ENCODE data around the gene MADD. TPM values are rescaled to one million over a fixed set of nuclear protein-coding genes. Genes with fewer than 3 reads are reported as not detected.

The MADD gene
- total RNA-seq (2014; rRNA removed; shearing (Covaris generic); ENCODE audit: low replicate concordance): 6.9 and 7.8 TPM in 2 replicates

DNA sequence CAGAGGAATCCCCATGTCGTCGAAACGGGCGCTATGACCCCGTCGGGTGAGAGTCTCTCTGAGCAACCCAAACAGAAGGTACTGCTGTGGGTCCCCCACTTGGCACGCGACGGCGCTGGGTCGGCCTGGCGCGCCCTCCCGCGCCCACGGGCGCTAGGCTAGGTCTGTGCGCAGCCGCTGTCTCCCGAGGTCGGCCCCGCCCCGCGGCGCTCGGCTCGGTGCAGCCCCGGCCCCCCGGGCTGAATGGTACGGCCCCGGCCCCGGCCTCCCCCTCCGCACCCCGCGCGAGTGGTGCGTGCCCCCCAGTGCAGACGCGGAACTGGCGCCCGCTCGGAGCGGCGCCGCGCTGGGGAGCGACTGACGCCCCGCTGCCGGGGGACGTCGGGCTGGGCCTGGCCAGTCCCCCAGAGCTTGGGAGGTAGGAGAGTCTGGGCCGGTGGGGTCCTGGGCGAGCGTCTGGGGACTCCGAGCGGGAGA is at the start of gene MADD:
TSS of gene MADD (plus strand) at position 305 of the 477 bp plus-strand sequence.
- H3K9me3 ChIP-seq: no peaks in the 10 kb centered on the region
- peak; percentile 87 for DNase-seq
- peak within 1 kb of the TSS; percentile 73 for H3K4me3 ChIP-seq
- peaks cover 3% of the 10 kb centered on the region for H3K36me3 ChIP-seq
- H3K27me3 ChIP-seq: no peaks in the 10 kb centered on the region

- H3K4me3 ChIP-seq: no peak overlapping the region
- no peak for DNase-seq
- no peaks in the 10 kb centered on the region for H3K27me3 ChIP-seq
- H3K36me3 ChIP-seq: peaks cover 20% of the 10 kb centered on the region
- no peaks in the 10 kb centered on the region for H3K9me3 ChIP-seq
These were observed 49.5 kb upstream of the MADD start for GRCh38 chr11:47220401-47220821.

DNA sequence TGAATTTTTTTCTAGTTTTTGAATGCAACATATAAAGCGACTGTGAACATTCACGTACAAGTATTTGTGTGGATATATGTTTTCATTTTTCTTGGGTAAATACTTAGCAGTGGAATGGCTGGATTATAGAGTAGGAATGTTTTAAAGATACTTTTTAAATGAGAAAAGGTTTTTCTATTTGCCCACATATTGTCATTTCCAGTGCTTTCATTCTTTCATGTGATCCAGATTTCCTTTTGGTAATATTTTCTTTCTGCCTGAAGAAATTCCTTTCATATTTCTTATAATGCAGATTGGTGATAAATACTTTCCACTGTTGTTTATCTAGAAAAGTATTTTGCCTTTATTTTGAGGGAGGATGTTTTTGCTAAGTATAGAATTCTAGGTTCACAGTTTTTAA is 47.2 kb upstream of the MADD start:
- Histone ChIP-seq H3K36me3 (peaks cover 27% of the 10 kb centered on the region), H3K4me3 (no peak overlapping the region), H3K27me3 (no peaks in the 10 kb centered on the region), H3K9me3 (no peaks in the 10 kb centered on the region)
- no peak for DNase-seq

GRCh38 chr11:47225552-47226400 is 44.2 kb upstream of the MADD start:
- no peaks in the 10 kb centered on the region for H3K27me3 ChIP-seq
- H3K9me3 ChIP-seq: no peaks in the 10 kb centered on the region
- H3K36me3 ChIP-seq: peaks cover 17% of the 10 kb centered on the region
- no peak overlapping the region for H3K4me3 ChIP-seq
- DNase-seq: no peak

DNA sequence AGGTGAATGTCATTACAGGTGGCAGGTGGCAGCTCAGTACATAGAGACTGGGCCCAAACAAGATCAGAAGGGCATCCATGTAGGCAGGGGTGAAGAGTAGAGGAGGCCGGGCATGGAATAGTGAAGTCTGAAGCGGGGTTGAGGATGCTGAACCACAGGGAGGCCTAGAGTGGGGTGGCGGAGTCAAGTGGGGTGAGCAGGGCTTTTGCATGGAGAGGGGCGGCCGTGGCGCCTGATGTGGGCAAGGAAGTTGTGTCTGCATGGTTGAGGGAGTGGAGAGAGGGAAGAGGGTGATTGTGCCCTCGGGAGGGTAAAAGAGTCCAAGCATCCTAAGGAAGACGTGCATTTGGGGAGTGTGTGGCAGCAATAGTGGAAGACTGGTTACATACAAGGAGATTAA is 40.8 kb upstream of the MADD start:
- no peak for DNase-seq
- Histone ChIP-seq H3K27me3 (no peaks in the 10 kb centered on the region), H3K36me3 (peaks cover 9% of the 10 kb centered on the region), H3K9me3 (no peaks in the 10 kb centered on the region), H3K4me3 (no peak overlapping the region)

DNA sequence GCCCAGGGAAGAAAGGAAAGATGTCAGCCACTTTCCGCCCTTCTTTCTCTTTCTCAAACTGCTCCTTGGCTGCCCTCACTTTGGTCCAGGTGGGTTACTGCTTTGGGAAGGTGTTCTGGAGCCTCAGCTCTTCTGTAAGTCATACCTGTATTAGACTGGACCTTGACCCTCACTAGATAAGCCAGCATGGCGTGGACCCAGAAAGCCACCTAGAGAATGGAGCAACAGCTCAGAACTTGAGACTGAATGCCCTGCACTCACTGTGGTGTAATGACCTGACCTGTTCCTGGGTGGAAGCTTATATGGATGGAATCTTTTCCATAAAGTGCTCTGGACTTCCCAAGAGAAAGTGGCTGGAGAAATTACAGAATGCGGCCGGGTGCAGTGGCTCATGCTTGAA is 36.9 kb upstream of the MADD start:
- Histone ChIP-seq H3K27me3 (no peaks in the 10 kb centered on the region), H3K9me3 (no peaks in the 10 kb centered on the region), H3K36me3 (peaks cover 11% of the 10 kb centered on the region), H3K4me3 (no peak overlapping the region)
- no peak for DNase-seq

- Histone ChIP-seq H3K36me3 (peaks cover 17% of the 10 kb centered on the region), H3K4me3 (no peak overlapping the region), H3K9me3 (no peaks in the 10 kb centered on the region), H3K27me3 (no peaks in the 10 kb centered on the region)
- DNase-seq: peak; percentile 49
These were observed 35.8 kb upstream of the MADD start for GRCh38 chr11:47233989-47234668.

DNA sequence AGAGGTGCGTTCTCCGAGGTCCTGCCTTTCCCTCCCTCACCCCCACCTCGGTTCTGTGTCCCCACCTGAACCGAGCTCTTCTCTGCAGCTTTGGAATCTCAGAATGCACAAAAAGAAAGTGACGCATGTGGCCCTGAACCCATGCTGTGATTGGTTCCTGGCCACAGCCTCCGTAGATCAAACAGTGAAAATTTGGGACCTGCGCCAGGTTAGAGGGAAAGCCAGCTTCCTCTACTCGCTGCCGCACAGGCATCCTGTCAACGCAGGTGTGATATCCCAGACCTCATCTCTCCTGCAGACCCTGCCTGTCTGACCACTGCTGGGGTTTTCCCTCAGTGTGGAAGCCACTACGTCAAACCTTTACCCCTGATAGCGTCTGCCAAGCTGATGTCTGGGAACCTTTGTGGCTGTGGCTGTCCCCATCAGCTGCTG is 35.2 kb upstream of the MADD start:
- Histone ChIP-seq H3K4me3 (no peak overlapping the region), H3K27me3 (no peaks in the 10 kb centered on the region), H3K9me3 (no peaks in the 10 kb centered on the region), H3K36me3 (peaks cover 23% of the 10 kb centered on the region)
- DNase-seq: no peak

DNA sequence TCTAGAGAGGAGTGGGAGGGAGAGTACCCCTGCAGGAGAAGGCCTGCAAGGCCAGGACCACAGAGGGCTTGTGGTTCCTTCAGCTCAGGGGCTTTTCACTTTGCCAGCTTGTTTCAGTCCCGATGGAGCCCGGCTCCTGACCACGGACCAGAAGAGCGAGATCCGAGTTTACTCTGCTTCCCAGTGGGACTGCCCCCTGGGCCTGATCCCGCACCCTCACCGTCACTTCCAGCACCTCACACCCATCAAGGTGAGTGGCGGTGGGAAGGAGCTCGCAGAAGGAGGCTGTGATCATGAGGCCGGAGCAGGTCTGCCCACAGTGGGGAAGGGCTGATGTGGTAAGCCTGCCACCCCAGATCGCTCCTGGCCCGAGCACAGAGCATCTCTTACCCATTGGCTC is 34.8 kb upstream of the MADD start:
- Histone ChIP-seq H3K27me3 (no peaks in the 10 kb centered on the region), H3K36me3 (peaks cover 28% of the 10 kb centered on the region), H3K9me3 (no peaks in the 10 kb centered on the region), H3K4me3 (no peak overlapping the region)
- DNase-seq: no peak

- no peak for DNase-seq
- no peaks in the 10 kb centered on the region for H3K9me3 ChIP-seq
- H3K36me3 ChIP-seq: peaks cover 39% of the 10 kb centered on the region
- no peak overlapping the region for H3K4me3 ChIP-seq
- H3K27me3 ChIP-seq: no peaks in the 10 kb centered on the region
These were observed 33.5 kb upstream of the MADD start for GRCh38 chr11:47236482-47236881.

DNA sequence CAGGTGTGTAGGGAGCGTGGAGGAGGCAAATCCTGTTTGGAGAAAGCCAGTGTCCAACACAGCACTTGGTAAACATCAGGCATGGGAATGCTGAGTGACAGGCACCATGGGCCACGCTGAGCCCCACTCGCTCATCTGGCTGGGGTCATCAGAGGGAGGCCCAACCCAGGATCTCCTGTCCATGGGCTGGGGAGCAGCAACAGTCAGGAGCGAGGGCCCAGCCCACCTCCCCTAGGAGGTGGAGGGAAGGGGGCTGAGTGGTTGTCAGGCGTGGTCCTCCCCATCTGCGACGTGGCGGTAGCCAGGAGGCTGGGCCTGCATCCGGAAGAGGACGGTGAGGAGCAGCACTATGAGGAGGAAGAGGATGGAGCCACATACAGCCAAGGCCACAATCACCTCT is 30.1 kb upstream of the MADD start:
- Histone ChIP-seq H3K9me3 (no peaks in the 10 kb centered on the region), H3K36me3 (peaks cover 38% of the 10 kb centered on the region), H3K4me3 (no peak overlapping the region), H3K27me3 (no peaks in the 10 kb centered on the region)
- no peak for DNase-seq

DNA sequence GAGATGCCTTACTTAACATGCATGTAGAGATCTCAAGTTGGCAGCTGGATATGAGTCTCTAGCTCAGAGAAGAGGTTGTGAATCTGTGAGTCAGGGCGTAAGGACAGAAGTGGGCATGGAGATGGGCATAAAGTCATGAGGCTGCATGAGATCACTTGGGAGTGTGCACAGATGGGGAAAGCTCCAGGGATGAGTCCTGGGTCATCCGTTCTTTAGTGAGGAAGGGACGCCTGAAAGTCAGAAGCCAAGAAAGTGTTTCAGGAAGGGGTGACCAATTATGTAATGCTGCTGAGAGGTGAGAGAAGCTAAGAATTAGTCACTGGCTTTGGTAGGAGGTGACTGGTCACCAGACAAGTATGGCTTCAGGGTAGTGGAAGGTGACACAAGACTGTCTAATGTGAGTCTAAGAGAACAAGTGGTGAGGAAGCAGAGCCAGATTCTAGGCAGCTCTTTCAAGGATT is 28.1 kb upstream of the MADD start:
- H3K9me3 ChIP-seq: no peaks in the 10 kb centered on the region
- H3K36me3 ChIP-seq: peaks cover 36% of the 10 kb centered on the region
- H3K4me3 ChIP-seq: no peak overlapping the region
- no peaks in the 10 kb centered on the region for H3K27me3 ChIP-seq
- no peak for DNase-seq

GRCh38 chr11:47242596-47243192 is 27.2 kb upstream of the MADD start:
- Histone ChIP-seq H3K4me3 (no peak overlapping the region), H3K27me3 (no peaks in the 10 kb centered on the region), H3K9me3 (no peaks in the 10 kb centered on the region), H3K36me3 (peaks cover 36% of the 10 kb centered on the region)
- DNase-seq: no peak

DNA sequence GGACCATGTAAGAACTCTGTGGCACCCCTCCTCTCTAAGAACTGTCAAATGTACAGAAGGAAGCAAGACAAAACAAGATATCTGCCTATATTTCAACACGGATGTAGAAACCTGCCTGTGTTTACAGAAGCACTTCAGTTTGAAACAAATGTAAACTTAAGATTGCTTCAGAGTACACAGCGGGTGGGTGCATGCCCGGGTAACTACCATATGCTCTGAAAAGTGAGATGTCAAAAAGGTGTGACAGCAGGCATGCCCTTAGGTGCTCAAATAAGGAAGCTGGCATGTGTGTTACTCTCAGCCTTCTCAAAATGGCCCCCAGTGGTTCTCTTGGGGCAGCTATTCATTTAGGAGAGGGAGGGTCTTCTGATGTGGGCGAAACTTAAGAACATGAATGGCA is 26.5 kb upstream of the MADD start:
- H3K27me3 ChIP-seq: no peaks in the 10 kb centered on the region
- H3K4me3 ChIP-seq: no peak overlapping the region
- peaks cover 36% of the 10 kb centered on the region for H3K36me3 ChIP-seq
- no peaks in the 10 kb centered on the region for H3K9me3 ChIP-seq
- no peak for DNase-seq

- H3K36me3 ChIP-seq: peaks cover 24% of the 10 kb centered on the region
- no peaks in the 10 kb centered on the region for H3K27me3 ChIP-seq
These were observed 25.2 kb upstream of the MADD start for GRCh38 chr11:47244448-47245350.

GRCh38 chr11:47245611-47246357 is 24.1 kb upstream of the MADD start:
- H3K4me3 ChIP-seq: no peak overlapping the region
- H3K36me3 ChIP-seq: peaks cover 15% of the 10 kb centered on the region
- no peaks in the 10 kb centered on the region for H3K9me3 ChIP-seq
- no peak for DNase-seq
- H3K27me3 ChIP-seq: no peaks in the 10 kb centered on the region

More at GRCh38 chr11:47244448-47245350, 25.2 kb upstream of the MADD start:
- DNase-seq: no peak
- no peaks in the 10 kb centered on the region for H3K9me3 ChIP-seq
- no peak overlapping the region for H3K4me3 ChIP-seq
